ENCODE measurements around the gene AFF4.

AFF4 gene

DNA sequence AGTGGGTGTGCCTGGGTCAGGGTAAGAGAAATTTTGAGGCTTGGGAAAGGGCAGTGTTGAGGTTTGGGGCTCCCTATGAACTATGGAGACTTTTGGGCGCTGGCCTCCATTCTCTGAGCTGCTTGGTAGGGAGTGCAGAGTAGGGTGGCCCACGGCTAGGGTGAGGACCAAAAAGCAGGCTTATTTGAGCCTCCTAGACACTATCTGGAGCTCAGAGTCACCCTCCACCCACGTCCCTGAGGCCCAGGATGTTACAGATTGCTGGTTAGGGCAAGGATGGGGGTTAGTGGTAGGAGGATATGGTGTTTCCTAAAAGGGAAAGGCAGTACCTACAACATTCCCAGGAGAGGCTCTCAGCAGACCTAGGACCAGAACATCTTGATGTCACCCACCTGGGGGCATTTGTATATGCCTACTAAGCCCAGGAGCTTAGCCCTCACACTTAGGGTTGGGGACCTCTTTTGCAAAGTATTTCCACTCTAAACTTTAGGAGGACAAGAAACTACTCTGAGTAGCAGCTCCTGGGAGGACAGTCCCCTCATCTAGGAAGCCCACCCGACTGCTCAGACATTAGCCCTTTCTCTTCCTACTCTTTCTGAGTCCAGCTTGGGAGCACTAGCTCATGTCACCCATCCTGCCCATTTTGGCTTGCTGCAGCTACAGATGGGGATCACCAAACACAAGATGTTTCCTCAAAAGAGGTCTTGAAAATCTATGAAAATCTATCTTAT is 135.3 kb downstream of the AFF4 start:
- Histone ChIP-seq H3K4me1 (ENCODE audit: low read length) (0 out of 2 replicates have a peak, but pooled peaks cover 3% of the 10 kb centered on the region), H3K27ac (ENCODE audit: low read length) (no peak overlapping the region), H3K79me2 (ENCODE audit: low read length) (no peaks in the 10 kb centered on the region), H3K27me3 (ENCODE audit: low read depth, low read length) (no peaks in the 10 kb centered on the region), H2AFZ (ENCODE audit: low read depth, low read length) (no peak overlapping the region), H3K36me3 (replicated peaks; ENCODE audit: low read depth, low read length) (no peaks in the 10 kb centered on the region), H3K4me3 (ENCODE audit: low read length) (no peak overlapping the region), H3K4me2 (ENCODE audit: low read length) (no peak overlapping the region), H3K9me3 (ENCODE audit: insufficient read depth, low read length) (no peaks in the 10 kb centered on the region), H3K9ac (ENCODE audit: low read length) (no peak overlapping the region), H4K20me1 (ENCODE audit: insufficient read depth, low read length) (no peaks in the 10 kb centered on the region)
- TF ChIP-seq, protein P1, sequence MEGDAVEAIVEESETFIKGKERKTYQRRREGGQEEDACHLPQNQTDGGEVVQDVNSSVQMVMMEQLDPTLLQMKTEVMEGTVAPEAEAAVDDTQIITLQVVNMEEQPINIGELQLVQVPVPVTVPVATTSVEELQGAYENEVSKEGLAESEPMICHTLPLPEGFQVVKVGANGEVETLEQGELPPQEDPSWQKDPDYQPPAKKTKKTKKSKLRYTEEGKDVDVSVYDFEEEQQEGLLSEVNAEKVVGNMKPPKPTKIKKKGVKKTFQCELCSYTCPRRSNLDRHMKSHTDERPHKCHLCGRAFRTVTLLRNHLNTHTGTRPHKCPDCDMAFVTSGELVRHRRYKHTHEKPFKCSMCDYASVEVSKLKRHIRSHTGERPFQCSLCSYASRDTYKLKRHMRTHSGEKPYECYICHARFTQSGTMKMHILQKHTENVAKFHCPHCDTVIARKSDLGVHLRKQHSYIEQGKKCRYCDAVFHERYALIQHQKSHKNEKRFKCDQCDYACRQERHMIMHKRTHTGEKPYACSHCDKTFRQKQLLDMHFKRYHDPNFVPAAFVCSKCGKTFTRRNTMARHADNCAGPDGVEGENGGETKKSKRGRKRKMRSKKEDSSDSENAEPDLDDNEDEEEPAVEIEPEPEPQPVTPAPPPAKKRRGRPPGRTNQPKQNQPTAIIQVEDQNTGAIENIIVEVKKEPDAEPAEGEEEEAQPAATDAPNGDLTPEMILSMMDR (IDR thresholded peaks at IDR 0.05; ENCODE audit: low read depth, low read length) = no peak
- no peak for TF ChIP-seq EZH2phosphoT487 (IDR thresholded peaks at IDR 0.05; ENCODE audit: low read depth)

DNA sequence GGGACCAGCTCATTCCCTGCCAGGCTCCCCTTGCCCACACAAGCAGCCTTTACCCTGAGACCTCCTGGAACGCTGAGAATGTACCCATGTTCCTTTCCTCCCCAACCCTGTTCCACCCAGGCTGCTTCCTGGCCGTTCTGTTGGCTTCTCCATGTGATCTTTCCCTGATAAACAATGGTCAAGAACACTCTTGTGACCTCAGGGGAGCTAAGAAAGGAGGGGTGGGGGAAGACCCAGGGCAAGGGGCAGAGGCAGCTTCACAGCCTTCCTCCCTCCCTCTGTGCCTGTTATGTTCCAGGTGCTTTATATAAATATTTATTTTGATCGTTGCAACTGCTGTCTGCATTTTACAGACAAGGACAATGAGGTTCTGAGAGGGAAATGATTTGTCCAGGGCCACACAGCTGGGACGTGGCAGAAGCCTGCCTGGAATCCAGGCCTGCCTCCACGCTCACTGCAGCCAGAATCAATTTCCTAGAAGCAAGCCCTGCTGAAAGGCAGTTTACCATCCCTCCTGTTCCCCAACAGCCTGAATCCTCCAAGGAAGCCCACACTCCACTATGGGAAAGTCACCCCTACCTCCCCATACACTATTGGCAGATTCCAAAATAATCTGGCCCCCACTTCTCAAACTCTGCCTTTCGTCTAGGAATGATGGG is 136.9 kb downstream of the AFF4 start:
- H3K27ac ChIP-seq (ENCODE audit: low read length) = no peak overlapping the region
- TF ChIP-seq EZH2phosphoT487 (IDR thresholded peaks at IDR 0.05; ENCODE audit: low read depth) = no peak
- TF ChIP-seq, protein P1 (IDR thresholded peaks at IDR 0.05; ENCODE audit: low read depth, low read length) = no peak
- H3K27me3 ChIP-seq (ENCODE audit: low read depth, low read length) = no peaks in the 10 kb centered on the region
- H3K79me2 ChIP-seq (ENCODE audit: low read length) = no peaks in the 10 kb centered on the region
- no peak overlapping the region for H3K4me2 ChIP-seq (ENCODE audit: low read length)
- 0 out of 2 replicates have a peak, but pooled peaks cover 3% of the 10 kb centered on the region for H3K4me1 ChIP-seq (ENCODE audit: low read length)
- H3K9ac ChIP-seq (ENCODE audit: low read length) = no peak overlapping the region
- H3K4me3 ChIP-seq (ENCODE audit: low read length) = no peak overlapping the region
- no peaks in the 10 kb centered on the region for H4K20me1 ChIP-seq (ENCODE audit: insufficient read depth, low read length)
- H3K36me3 ChIP-seq (replicated peaks; ENCODE audit: low read depth, low read length) = no peaks in the 10 kb centered on the region
- no peaks in the 10 kb centered on the region for H3K9me3 ChIP-seq (ENCODE audit: insufficient read depth, low read length)
- H2AFZ ChIP-seq (ENCODE audit: low read depth, low read length) = no peak overlapping the region

DNA sequence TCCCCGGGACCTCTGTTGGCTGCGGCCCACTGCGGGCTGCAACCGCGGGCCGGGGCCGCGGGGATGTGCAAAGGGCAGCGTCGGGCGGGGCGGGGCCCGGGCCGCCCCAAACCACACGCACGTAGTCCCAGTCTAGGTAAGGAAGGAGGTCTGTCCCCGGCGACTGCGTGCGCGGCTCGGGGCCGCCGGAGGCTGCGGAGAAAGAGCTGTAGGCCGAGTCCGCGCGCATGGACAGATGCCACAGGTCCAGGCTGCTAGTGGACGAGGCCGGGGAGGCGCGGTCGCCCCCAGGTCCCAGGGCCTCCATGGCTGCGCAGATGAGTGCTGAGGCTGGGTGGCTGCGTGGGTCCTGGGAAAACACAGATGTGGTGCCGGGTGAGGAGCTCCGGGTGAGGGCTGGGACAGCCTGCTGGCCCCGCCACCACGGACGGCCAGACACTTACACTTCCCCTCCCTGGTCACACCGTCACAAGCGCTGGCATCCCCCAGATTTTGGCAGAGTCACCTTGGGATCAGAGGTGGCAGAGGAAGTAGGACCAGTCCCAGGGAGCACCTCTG is 137.5 kb downstream of the AFF4 start:
- no peaks in the 10 kb centered on the region for H3K79me2 ChIP-seq (ENCODE audit: low read length)
- H3K4me1 ChIP-seq (ENCODE audit: low read length) = 0 out of 2 replicates have a peak, but pooled peaks cover 3% of the 10 kb centered on the region
- H3K27me3 ChIP-seq (ENCODE audit: low read depth, low read length) = no peaks in the 10 kb centered on the region
- H2AFZ ChIP-seq (ENCODE audit: low read depth, low read length) = no peak overlapping the region
- H3K9me3 ChIP-seq (ENCODE audit: insufficient read depth, low read length) = no peaks in the 10 kb centered on the region
- H3K4me2 ChIP-seq (ENCODE audit: low read length) = no peak overlapping the region
- no peaks in the 10 kb centered on the region for H3K36me3 ChIP-seq (replicated peaks; ENCODE audit: low read depth, low read length)
- H3K9ac ChIP-seq (ENCODE audit: low read length) = no peak overlapping the region
- no peak overlapping the region for H3K4me3 ChIP-seq (ENCODE audit: low read length)
- H4K20me1 ChIP-seq (ENCODE audit: insufficient read depth, low read length) = no peaks in the 10 kb centered on the region
- TF ChIP-seq, protein P1 (IDR thresholded peaks at IDR 0.05; ENCODE audit: low read depth, low read length) = no peak
- H3K27ac ChIP-seq (ENCODE audit: low read length) = no peak overlapping the region
